Muscle of arm (tissue), 12 donors: ENCODE data around the gene MINDY4. TPM values are rescaled to one million over a fixed set of nuclear protein-coding genes. Genes with fewer than 3 reads are reported as not detected.

Source experiments
- DNase-seq: peaks from one replicate; pipeline ENCODE4 v3.0.0-alpha.2; 2013
- polyA plus RNA-seq, 12 donors: library from polyadenylated mRNA; unstranded; fragments of 120-200 nt; gene quantifications; one replicate each; pipeline ENCODE4 v1.2.1, GENCODE V29; 2013; ENCODE audit not compliant: insufficient read length in 12 of 12

Gene MINDY4
- polyA plus RNA-seq, 12 donors = 3.8 to 20.0 (median 5.3) TPM; not detected in 1

DNA sequence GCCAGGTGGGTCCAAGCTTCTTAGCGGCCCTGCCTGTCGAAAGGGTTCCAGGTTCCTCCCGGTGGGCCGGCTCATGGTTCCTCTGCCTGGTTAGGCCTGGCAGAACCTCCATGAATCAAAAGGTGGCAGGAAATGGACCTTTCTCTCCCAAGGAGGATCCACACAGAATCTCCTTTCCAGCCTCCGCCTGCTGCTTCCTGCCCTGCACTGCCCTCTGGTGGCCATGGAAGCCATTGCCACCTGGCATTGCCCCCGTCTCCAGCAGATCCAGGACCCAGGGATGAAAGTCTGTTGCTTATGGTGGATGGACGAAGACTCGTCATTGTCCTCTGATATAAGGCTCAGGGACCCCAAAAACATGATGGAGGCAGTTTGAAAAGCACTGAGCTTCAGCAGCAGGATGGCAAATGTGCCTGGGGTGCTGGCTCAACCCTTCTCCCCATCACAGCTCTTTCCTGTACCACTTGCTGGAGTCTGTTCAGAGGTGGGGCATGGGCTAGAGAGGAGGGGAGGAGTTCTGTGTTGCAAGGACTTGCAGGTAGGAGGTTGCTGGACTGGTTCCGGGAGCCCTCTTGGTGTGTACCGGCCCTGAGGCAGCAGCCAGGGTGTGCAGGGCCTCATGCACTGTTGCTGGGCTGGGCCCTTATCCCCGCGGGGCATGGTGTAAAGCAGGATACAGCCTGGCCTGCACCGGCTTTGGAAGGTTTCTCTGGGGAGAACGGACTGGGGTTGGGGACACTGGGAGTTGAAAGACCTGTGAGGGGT is 30.6 kb upstream of the MINDY4 start:
- DNase-seq = peak; percentile 83

DNA sequence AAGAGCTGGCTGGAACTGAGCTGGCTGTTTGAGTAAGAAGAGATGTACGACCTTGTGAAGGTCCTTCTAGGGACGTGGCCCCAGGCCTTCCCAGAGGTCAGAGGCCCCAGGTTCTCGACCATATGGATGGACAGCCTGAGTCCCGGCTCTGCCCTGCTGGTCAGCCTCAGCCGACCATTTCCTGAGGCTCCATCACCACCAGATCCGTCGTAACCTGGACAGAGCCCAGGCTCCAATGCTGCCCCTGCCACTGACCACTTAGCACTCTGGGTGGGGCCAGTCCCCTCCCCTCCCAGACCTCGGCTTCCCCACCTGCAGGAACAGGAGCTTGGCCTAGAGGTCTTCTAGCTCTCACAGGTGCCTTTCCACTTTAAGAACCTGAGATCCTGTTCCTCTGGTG is 29.9 kb upstream of the MINDY4 start:
- no peak for DNase-seq

DNA sequence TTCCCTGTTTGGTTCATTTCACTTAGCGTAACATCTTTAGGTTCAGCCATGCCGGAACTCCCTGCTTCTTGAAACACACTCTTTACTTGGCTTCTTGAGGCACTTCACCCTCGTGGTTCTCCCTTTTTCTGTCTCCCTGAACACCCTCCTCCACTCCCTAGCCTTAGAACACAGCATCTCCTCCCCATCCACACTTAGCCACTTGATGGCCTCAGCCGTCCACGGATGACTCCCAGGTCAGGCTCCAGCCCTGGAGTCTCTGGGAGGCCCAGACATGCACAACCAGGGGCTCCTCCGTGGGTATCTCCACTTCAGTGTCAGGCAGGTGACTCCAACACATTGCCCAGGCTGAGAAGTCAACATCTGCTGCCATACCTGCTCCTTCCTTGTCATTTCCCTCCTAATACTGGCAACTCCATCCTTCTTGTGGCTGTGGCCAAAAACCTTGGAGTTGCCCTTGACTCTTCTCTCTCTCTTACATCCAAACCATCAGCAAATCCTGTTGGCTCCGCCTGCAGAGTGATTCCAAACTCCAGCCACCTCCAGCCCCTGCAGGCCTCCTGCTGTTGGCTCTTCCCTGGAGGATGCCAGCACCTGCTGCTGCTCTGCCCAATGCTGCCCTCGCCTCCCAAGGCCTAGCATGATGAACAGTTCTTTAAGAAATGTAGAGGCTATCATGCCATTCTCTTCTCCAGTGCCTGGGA is 27.7 kb upstream of the MINDY4 start:
- DNase-seq = peak; percentile 52

DNA sequence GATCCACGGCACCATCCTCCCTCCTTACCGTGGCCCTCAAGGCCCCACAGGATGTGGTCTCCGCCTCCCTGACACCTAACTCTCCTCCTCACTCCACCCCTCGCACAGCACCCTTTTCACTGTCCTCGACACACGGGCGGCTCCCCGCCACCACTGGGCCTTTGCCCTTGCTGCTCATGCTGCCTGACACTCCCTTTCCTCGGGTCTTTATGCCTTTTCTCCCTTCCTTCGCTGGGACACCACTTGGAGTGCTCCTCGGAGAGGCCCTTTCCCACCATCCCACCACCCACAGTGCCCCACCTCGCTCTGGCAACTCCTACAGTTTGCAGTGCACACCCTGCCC is 27.2 kb upstream of the MINDY4 start:
- no peak for DNase-seq

DNA sequence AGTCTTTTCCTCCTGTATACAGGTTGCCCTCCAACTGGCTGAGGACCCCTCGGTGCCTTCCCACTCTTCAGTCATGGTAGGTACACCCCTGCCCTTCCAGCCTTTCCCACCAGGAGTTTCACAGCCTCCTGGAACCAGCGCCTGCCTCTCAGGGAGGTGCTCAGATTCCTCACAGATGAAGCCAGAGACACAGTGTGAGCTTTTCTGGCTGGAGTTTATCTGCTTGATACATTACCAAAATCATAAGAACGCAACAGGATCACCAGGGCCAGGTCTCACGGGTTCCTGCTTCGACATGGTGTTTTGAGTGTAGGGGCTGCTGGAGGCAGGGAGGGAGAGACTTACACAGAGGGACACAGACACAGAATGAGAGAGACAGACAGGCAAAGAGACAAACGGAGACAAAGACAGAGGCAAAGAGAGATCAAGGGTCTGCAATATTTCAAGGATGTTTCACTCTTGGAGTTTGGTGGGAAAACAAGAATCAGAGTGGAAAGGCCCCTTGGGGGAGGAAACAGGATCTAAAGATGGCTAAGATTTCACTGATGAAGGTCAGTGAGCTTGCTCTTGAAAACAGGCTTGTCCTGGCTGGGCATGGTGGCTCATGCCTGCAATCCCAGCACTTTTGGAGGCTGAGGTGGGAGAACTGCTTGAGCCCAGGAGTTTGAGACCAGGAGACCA is 25.8 kb upstream of the MINDY4 start:
- DNase-seq = peak; percentile 36

DNA sequence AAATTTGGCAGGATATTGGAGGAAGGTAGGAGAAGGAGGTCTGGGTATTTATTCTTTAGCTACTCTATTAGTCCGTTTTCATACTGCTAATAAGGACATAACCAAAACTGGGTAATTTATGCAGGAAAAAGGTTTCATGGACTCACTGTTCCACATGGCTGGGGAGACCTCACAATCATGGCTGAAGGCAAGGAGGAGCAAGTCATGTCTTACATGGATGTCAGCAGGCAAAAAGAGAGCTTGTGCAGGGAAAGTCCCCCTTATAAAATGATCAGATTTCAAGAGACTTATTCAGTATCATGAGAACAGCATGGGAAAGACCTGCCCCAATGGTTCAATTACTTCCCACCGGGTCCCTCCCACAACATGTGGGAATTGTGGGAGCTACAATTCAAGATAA is 21.2 kb upstream of the MINDY4 start:
- no peak for DNase-seq

DNA sequence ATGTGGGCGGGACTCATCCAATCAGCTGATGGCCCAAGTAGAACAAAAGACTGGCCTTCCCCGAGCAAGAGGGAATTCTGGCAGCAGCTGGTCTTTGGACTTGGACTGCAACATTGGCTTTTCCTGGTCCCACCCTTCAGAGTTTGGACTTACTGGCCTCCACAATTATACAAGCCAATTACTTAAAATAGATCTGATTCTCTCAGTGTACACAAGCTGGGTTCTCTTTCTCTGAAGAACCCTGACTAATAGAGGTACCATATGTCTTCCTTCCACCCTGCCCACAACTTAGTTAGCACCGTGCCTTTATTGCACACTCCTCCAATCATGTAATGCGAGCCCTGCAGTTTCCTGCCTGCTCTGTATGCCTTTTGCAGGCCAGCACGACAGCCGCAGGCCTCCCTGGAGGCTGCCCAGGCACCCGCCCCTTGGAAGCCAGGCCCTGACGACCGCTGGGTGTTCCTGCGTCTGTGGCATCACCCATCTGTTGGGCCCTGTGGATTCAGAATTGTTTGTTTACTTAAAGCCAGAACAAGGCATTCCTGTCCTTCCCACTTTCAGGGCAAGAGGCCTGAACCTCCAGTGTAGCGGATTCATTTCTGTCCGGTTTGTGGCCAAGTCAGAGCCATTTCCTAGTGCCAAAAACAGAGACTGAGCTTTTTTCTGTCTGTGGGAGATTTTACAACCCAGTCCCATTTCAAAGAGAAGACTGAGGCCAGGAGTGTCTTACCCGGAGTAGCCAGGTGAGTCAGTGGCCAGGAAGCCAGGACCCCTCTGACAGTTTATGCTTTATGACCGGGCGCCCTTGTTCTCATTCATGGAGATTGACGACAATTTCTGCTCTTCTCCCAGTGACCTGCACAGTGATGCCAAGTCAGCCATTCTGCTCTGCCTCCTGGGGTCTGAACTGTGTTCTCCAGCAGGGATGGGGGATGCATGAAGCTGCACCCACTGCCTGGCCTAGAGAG is 20.2 kb upstream of the MINDY4 start:
- peak; percentile 77 for DNase-seq

DNA sequence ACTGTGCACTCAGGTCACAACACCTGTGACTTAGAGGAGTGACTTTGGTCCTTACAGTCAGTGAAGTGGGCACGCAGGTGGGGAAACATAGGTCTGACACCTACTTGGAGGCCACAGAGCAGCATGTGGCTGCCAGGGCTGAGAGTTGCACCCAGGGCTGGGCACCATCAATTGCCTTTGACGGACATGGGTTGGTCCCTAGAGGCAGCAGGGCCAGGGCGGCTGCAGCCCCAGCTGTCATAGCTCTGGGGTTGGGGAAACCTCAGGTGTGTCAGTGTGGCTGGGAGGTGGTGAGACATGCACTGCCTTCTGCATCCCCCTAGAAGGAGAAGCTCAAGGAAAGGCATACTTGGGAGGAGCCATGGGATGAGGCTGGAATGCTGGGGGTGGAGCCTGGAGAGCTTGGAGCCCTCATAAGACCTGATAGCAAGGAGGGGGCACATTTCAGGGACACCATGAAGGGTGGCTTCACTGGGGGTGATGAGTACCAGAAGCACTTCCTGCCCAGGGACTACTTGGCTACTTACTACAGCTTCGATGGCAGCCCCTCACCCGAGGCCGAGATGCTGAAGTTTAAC is 19.4 kb upstream of the MINDY4 start, which contains the start of gene INMT:
INMT (plus strand) TSS at position 440 of the 578 bp plus-strand sequence; CDS start at position 456, 16 bp downstream.
- DNase-seq = peak; percentile 35

DNA sequence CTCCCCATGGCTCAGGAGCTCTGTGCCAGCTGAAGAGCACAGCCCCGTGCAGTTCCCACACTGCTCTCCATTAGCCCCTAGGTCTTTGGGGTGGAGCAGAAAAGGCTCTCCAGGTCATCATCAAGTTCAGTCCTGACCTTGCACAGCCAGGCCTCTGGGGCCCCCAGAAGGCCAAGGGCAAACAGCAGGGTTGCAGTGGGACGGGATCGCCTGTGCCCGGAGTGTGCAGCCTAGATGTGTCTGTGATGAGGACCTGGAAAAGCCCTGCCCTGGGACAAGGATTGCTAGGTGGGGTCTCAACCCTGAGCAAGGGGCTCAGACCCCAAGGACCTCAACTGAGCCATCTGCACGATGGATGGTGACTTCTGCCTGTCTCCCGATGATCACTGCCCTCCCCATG is 18.7 kb upstream of the MINDY4 start:
- DNase-seq = no peak

DNA sequence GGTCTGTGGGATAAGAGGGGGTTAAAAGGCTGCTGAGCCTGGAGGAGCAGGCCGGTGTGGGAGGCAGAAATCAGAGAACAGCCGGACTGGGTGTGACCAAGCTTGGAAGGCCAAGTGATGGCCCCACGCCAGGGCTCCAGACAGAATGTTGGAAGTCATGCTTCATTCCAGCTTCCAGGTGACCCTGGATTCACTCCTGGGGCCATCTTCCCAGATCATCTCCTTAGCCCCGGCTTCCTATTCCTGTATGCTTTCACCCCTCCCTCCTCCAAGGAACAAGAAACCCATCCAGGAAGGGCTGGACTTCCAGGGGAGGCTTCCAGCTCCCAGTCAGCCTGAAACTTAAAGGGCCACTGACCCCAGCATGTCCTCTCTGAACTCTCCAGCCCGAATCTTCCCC is 18.2 kb upstream of the MINDY4 start:
- DNase-seq = peak; percentile 97

DNA sequence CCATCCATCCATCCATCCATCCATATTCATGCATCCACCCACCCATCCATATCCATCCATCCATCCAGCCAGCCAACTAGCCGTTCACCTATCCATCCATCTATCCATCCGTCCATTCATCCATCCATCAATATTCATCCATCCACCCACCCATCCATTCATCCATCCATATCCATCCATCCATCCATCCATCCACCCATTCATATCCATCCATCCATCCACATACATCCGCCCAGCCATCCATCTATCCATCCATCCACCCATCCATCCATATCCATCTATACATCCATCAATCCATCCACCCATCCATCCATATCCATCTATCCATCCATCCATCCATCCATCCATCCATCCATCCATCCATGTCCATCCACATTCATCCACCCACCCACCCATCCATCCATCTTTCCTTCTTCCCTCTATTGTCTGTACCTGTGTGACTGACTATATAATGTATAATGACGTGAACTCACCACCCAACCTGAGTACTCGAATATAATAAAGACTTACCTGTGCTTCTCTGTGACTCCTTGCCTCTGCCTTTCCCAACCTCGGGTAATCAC is 16.8 kb upstream of the MINDY4 start:
- no peak for DNase-seq

DNA sequence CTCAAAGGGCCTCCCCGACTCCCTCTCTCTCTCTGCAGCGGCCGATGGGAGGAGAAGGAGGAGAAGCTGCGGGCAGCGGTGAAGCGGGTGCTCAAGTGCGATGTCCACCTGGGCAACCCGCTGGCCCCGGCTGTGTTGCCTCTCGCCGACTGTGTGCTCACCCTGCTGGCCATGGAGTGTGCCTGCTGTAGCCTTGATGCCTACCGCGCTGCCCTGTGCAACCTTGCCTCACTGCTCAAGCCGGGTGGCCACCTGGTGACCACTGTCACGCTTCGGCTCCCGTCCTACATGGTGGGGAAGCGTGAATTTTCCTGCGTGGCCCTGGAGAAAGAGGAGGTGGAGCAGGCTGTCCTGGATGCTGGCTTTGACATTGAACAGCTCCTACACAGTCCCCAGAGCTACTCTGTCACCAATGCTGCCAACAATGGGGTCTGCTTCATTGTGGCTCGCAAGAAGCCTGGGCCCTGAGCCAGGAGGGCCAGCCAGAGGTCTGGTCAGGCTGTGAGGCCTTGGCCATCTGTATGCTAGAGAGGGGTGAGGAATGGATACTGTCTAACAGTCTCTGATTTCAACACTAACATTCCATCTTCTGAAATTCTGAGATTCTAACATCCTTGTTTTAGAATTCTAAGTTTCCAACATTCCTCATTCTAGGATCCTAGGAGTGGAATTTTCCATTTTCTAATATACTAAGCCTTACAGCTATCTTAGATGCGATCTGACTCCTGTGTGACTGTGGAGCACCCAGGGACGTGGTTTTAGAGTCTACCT is 15.6 kb upstream of the MINDY4 start:
- DNase-seq = peak; percentile 67

DNA sequence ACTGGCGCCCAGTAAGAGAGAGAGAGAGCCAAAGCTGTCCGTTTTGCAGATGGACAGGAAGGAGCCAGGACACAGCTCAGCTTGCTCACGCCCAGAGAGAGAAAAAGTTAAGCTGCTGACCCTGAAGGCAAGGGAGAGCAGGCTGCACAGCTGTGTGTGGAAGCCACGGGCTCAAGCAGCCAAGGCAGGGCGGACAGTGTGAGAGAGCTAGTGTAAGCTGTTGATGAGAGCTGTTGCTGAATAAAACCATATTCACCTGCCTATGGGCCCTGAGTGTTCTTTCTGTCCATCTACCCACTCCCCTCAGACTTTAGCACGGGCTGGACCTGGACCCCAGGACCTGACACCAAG is 13.9 kb upstream of the MINDY4 start:
- peak; percentile 38 for DNase-seq

DNA sequence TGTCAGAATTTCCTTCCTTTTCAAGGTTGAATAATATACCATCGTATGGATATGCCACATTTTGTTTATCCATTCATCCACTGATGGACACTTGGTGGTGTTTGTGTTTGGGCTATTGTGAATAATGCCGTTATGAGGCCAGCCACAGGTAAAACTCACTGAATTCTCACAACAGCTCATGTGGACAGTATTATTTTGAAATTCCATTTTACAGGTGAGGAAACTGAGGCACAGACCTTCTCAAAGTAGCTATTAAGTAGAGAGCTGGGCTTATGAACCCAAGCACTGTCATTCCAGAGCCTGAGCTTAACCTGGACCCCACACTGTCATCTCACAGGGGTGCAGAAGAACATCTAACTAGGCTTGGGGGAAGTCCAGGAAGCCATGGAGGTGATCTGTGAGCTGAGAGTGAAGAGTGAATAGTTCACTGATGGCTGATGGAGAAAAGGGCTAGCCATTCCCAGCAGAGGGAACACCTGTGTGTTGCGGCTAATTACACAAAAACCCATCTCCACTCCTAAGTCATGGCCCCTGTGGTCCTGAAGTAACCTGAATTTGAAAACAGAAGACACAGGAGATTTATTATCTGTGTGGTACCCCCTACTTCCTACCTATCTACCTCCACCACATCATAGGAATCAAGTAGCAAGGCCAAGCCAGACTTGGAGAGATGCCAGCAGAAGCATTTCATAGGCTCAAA is 10.6 kb upstream of the MINDY4 start:
- DNase-seq = no peak

DNA sequence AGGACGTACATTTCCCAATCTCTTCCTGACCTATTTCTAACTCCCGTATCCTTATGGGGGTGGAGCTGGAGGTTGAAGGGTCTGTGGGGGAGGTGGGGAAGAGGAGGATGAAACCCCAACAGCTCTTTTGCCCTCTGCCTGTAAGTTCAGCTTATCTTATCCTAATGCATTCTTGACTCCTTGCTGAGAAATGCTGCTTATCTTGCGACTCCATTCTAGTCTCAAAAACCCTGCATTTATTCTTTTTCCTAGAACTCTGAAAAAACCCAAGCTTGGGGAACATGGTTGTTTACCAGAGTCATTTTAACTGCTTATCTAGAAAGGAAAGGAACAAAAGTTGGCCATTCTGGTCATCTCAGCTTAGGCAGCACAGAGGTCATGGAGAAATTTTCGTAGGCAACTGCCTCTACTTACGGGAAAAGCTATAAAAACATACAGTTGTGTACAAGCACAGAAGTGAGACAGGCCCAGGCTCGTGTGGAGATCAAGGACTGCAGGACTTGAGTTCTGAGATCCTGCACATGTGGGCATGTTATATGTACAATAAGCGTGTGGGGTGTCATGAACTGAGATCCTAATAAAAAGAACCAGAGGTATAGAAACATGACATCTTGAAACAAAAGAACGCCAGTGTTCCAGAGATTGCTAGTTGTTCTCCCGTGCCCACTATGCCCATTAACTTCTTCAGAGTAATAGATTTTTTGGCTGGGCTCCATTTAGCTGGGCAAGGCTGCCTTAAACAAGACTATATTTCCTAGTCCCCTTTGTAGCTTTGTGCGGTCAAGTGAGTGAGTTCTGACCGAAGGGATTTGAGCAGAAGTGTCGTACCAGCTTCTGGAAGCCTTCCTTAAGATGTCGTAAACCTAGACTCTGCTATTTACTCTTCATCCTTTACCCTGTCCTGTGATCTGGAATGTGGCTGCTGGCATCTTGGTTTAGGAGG is 9.7 kb upstream of the MINDY4 start:
- DNase-seq = no peak

DNA sequence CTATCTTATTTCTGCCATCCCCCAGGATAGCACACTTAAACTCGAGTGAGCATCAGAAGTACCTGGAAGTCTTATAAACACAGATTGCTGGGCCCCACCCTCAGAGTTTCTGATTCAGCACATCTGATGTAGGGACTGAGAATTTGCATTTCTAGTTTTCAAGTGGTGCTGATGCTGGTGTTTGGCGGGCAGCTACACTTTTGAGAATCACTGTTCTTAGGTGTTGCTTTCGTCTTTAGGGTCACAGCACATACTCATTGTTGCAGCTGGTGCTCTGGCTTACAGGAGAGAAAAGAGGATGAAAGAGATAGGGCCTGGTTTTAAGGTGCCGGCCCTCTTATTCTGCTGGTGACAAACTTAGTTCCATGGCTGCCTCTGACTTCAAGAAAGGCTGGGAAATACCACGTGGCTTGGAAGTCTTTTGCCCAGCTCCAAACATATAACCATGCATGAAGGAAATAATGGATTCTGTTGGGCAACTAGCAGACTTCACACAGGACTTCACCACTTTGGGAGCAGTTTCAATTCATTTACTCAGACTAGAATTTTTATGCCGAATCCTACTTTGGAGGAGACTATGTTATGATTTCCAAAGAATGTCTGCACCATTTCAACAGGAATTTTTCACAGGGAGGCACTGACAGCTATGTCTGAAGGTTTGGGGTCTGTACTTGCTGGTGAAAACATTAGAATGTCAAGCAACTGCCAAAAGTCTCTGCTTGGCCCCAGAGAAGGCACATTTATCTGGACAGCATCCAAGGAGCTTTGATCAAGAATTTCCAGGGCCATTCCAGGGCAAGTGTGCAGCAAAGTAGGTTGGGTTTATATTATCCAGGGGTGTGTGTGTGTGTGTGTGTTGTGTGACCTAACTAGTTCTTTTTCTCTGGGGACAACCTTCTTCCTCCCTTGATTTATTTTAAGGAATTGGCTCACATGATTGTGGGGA is 6.9 kb upstream of the MINDY4 start:
- DNase-seq = peak; percentile 60

DNA sequence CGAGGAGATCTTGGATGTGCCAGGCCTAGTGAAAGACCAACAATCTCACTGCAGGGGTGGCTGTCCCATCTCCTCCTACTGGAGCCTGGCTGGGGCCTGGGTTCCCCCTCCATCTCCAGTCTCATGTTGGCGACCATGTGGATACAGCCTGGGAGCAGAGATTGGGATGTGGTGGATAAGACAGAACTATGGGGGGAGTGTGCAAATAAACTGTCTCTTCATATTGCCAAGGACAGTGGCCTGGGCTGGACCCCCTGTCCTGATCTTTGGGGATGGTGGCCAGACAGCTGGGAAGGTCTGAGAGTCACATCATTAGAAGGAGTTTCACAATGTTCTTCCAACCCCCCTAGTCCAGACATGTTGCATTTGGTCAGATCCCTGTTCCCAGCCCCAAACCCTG is 5.8 kb upstream of the MINDY4 start:
- DNase-seq = no peak
